Ishikawa (cell line): ENCODE results near the gene ACO2.

Experiments used
- CEBPB ChIP-seq: IDR thresholded peaks from 2 replicates; pipeline ENCODE4 v1.6.1; 2012
- CREB1 ChIP-seq: IDR thresholded peaks from 2 replicates; pipeline ENCODE4 v1.6.1; 2012; ENCODE audit warnings: low read depth
- EGR1 ChIP-seq: IDR thresholded peaks from 2 replicates; pipeline ENCODE4 v1.6.1; 2012
- EP300 ChIP-seq: IDR thresholded peaks from 2 replicates; pipeline ENCODE4 v1.6.1; 2012; ENCODE audit warnings: borderline replicate concordance
- FOXM1 ChIP-seq: IDR thresholded peaks from 2 replicates; pipeline ENCODE4 v1.6.1; 2012; ENCODE audit warnings: low read depth, borderline replicate concordance
- NFIC ChIP-seq: IDR thresholded peaks from 2 replicates; pipeline ENCODE4 v1.6.1; 2012
- RAD21 ChIP-seq: IDR thresholded peaks from 2 replicates; pipeline ENCODE4 v1.6.1; 2012; ENCODE audit warnings: low read depth
- TAF1 ChIP-seq: IDR thresholded peaks from 2 replicates; pipeline ENCODE4 v1.6.1; 2012; ENCODE audit warnings: low read depth, mild to moderate bottlenecking
- TCF12 ChIP-seq: IDR thresholded peaks from 2 replicates; pipeline ENCODE4 v1.6.1; 2012; ENCODE audit warnings: low read depth
- TEAD4 ChIP-seq: IDR thresholded peaks from 2 replicates; pipeline ENCODE4 v1.6.1; 2012
- ZBTB7A ChIP-seq: IDR thresholded peaks from 2 replicates; pipeline ENCODE4 v1.6.1; 2012; ENCODE audit warnings: low read depth
- TF ChIP-seq, protein P1 (sequence below): IDR thresholded peaks from 2 replicates; pipeline ENCODE4 v1.6.1; 2012
- TF ChIP-seq, protein P2 (sequence below): IDR thresholded peaks from 2 replicates; pipeline ENCODE4 v1.6.1; 2012; ENCODE audit warnings: low read depth, mild to moderate bottlenecking
- TF ChIP-seq, protein P3 (sequence below): IDR thresholded peaks from 2 replicates; pipeline ENCODE4 v1.6.1; 2012

Gene ACO2

DNA sequence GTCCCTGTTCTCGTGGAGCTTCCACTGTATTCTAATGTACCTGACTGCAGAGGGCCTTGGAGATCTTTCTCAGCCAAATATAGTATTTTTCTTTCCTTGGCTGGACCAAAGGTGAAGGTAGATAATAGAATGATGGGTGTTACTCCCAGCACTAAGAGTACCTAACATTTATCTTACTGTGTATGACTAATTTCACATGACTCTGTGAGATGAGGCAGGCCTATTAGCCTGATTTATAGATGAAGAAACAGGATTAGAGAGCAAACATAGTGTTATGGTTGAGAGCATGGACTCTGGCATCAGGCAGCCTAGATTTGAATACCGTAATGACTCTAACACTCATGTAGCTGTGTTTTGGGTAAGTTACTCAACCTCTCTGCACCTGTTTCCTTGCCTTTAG, 2.7 kb downstream of the ACO2 start:
- TF ChIP-seq CEBPB, result no peak
- TF ChIP-seq, protein P1, sequence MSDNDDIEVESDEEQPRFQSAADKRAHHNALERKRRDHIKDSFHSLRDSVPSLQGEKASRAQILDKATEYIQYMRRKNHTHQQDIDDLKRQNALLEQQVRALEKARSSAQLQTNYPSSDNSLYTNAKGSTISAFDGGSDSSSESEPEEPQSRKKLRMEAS, result no peak
- TF ChIP-seq EGR1, result no peak
- no peak for TF ChIP-seq ZBTB7A
- TF ChIP-seq RAD21, result no peak
- TF ChIP-seq NFIC, result no peak
- TF ChIP-seq EP300, result no peak
- TF ChIP-seq TAF1, result no peak
- TF ChIP-seq, protein P2, sequence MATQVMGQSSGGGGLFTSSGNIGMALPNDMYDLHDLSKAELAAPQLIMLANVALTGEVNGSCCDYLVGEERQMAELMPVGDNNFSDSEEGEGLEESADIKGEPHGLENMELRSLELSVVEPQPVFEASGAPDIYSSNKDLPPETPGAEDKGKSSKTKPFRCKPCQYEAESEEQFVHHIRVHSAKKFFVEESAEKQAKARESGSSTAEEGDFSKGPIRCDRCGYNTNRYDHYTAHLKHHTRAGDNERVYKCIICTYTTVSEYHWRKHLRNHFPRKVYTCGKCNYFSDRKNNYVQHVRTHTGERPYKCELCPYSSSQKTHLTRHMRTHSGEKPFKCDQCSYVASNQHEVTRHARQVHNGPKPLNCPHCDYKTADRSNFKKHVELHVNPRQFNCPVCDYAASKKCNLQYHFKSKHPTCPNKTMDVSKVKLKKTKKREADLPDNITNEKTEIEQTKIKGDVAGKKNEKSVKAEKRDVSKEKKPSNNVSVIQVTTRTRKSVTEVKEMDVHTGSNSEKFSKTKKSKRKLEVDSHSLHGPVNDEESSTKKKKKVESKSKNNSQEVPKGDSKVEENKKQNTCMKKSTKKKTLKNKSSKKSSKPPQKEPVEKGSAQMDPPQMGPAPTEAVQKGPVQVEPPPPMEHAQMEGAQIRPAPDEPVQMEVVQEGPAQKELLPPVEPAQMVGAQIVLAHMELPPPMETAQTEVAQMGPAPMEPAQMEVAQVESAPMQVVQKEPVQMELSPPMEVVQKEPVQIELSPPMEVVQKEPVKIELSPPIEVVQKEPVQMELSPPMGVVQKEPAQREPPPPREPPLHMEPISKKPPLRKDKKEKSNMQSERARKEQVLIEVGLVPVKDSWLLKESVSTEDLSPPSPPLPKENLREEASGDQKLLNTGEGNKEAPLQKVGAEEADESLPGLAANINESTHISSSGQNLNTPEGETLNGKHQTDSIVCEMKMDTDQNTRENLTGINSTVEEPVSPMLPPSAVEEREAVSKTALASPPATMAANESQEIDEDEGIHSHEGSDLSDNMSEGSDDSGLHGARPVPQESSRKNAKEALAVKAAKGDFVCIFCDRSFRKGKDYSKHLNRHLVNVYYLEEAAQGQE, result no peak
- no peak for TF ChIP-seq TCF12
- no peak for TF ChIP-seq FOXM1

DNA sequence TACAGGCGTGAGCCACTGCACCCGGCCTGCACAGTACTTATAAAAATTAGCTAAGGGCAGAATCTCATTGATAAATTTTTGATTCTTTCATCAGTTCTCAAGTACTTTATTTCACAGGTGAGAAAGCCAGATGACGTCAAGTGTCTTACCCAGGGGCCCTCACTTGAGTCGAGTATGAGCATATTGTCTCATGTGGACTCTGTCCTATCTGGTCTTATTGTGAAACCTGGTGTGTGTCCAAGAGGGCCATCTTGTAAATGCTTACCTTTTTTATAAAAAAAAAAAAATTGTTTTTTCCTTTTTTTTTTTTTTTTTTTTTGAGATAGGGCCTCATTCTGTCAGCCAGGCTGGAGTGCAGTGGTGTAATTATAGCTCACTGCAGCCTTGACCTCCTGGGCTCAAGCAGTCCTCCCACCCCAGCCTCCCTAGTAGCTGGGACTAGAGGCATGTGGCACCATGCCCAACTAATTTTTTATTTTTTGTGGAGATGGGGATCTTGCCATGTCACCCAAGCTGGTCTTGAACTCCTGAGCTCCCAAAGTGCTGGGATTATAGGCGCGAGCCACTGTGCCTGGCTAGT, 6.0 kb downstream of the ACO2 start:
- TF ChIP-seq, protein P1, result no peak
- no peak for TF ChIP-seq EGR1

DNA sequence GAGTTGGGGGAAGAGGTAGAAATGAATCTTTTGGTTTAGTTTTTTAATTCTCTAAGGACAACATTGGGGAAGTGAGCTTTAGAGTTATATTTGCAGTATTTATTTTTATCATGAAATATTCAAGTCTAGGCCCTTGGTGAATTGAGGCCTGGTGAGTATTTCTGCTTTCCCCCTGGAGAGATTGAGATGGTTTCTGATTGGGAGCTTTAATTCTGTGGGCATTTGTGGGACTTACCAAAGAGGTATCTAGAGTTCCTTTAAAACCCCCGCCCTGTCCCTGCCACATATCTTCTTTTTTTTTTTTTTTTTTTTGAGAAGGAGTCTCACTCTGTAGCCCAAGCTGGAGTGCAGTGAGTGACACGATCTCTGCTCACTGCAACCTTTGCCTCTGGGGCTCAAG, 9.6 kb downstream of the ACO2 start:
- no peak for TF ChIP-seq NFIC
- no peak for TF ChIP-seq TCF12
- no peak for TF ChIP-seq TEAD4
- TF ChIP-seq FOXM1, result no peak
- TF ChIP-seq EGR1, result no peak
- TF ChIP-seq EP300, result no peak
- TF ChIP-seq, protein P3, sequence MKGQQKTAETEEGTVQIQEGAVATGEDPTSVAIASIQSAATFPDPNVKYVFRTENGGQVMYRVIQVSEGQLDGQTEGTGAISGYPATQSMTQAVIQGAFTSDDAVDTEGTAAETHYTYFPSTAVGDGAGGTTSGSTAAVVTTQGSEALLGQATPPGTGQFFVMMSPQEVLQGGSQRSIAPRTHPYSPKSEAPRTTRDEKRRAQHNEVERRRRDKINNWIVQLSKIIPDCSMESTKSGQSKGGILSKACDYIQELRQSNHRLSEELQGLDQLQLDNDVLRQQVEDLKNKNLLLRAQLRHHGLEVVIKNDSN, result no peak

- TF ChIP-seq TCF12 (no peak), CEBPB (no peak), EGR1 (no peak), TEAD4 (no peak), ZBTB7A (no peak), EP300 (no peak), TAF1 (no peak)
- TF ChIP-seq, protein P2, result no peak
Measured at GRCh38 chr22:41478891-41479521, 10.1 kb downstream of the ACO2 start.

DNA sequence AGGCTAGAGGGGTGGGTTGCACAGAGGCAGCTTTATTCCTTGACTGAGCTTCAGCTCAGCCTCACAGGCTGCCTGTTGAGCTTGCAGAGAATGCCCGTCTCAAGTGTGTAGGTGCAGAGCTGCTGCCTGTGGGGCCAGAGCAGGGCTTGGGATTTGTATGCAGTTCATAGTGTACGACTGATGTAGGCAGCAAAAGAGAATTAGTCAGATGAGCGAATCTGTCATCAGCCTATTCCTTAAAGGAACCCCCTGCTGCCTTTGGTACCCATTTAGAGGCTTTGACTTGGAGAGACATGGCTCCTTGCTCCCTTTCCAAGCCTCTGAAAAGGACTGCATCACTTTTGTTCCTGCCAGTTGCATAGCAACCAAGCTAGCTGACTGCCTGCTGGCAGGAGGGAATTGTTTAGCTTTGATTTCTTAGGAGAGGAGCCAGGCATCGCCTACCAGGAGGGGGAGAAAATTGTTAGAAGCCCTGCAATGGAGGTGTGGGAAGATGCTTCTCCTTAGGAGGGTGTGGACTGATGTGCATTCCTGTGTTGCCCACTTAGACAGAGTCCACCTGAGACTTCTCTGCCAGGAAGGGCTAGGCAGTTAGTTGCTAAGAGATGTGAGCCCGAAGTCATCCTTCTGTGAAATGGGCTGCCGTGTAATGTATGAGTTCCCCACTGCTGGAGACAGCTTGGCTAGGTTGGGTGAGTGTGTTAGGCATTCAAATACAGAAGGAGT, 10.9 kb downstream of the ACO2 start:
- TF ChIP-seq EP300 (no peak), CREB1 (no peak), NFIC (no peak), ZBTB7A (no peak)
- TF ChIP-seq, protein P3, result no peak

DNA sequence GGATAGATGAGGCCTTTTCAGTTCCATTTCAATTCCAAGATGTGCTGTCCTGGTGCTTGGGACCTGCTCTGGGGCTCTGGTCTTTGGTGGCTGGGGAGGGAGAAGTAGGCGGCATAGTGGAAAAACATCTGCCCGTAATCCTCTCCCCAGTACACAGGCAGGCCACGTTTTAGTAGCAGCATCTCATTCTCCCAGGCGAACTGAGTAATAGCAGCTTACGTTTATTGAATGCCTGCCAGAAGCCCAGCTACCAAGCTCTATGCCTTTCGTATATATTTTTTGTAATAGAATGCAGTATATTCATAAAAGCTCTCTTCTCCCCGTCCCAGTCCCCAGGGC, 11.4 kb downstream of the ACO2 start:
- TF ChIP-seq TCF12, result no peak
- TF ChIP-seq, protein P3, result no peak
- no peak for TF ChIP-seq CEBPB
